DOHH2 (cell line): ENCODE data around the gene PHLDB2.

Source experiments
- CTCF ChIP-seq: fragments of 200-600 bp; sonication (generic); IDR thresholded peaks from one replicate; pipeline ENCODE4 v1.5.1; 2014; ENCODE audit warnings: antibody characterized with exemption, mild to moderate bottlenecking, low read depth, low read length; ENCODE audit not compliant: poor library complexity, severe bottlenecking
- EZH2phosphoT487 ChIP-seq: fragments of 200-600 bp; sonication (generic); IDR thresholded peaks from 2 replicates; pipeline ENCODE4 v1.6.1; 2017; ENCODE audit warnings: borderline replicate concordance, mild to moderate bottlenecking, antibody characterized with exemption, low read length, moderate library complexity, mixed read lengths

- TF ChIP-seq CTCF = no peak
- TF ChIP-seq EZH2phosphoT487 = no peak
Observed at GRCh38 chr3:111956995-111957734, 98.1 kb downstream of the PHLDB2 start.
